Measurements from ENCODE around the gene FAM50B. TPM values are rescaled to one million over a fixed set of nuclear protein-coding genes. Genes with fewer than 3 reads are reported as not detected.

Gene FAM50B
- total and polyA plus RNA-seq, 2 donors (not counting 1 experiment from before 2014, with no cell fraction given), result 4.2 to 9.8 TPM

DNA sequence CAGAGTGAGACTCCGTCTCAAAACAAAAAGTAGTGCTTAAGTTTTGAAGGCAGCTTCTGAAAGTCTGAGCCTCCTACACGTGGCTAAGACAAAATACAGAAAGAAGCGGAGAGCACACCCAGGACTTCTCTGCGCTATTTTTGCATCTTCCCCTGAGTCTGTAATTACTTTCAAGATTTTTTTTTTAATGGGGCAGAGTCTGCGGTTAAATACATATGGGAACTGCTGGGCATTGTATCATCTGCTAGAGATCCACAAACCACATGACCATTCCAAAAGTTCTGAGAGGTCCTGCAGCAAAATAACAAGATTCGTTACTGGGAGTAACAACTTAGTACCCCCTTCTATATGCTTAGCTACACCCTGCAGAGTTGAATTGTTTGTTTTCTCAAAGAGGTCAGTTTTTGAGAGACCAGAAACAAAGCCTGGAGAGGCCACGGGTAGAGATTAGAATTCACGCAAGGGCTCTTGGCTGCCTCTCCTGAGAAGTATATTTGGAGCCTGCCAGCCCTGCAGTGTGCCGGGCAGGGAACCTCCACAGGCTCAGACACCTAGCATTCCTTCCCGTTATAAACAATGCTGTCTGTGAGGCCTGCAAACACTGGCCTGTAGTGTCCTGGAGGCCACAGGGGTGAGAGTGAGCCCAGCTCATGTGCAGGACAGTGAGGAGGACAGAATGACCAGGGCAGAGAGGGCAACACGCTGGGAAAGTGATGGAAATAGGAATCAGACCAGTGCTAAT is 48.2 kb upstream of the FAM50B start:
- H3K4me2 ChIP-seq (replicated peaks; ENCODE audit: low read depth, low read length, poor library complexity, severe bottlenecking), result no peak overlapping the region
- no peak overlapping the region for H3K9ac ChIP-seq (ENCODE audit: low read length)
- H3K9me3 ChIP-seq (ENCODE audit: control extremely low read depth in 1 of 3, control insufficient read depth in 2 of 3, insufficient read depth in 1 of 3, low read length in 2 of 3), result peaks cover 0 to 6% (median 0%) of the 10 kb centered on the region in 3 donors
- Mint-ChIP-seq H3K27ac (no peak overlapping the region), H3K27me3 (no peaks in the 10 kb centered on the region), H3K4me1 (peaks cover 46% of the 10 kb centered on the region), H3K9me3 (ENCODE audit: insufficient read depth) (no peaks in the 10 kb centered on the region), H3K4me3 (no peak overlapping the region)
- ChIA-PET CTCF (interaction anchor here (1.0 kb wide), 1 partner anchor 9 kb away, joined by 3 read pairs; no protein-coding TSS in a partner anchor), POLR2A (no interaction called here)
- no peaks in the 10 kb centered on the region for H3K36me3 ChIP-seq (replicated peaks in 1 of 2; ENCODE audit: control extremely low read depth in 1 of 2, control insufficient read depth in 1 of 2, extremely low read depth in 1 of 2, insufficient read depth in 2 of 2, low read length in 1 of 2)
- H3K4me3 ChIP-seq (ENCODE audit: control extremely low read depth in 1 of 5, extremely low read depth in 1 of 5, insufficient read depth in 1 of 5, low read depth in 2 of 5, low read length in 4 of 5), result no peak overlapping the region
- H3K79me2 ChIP-seq (ENCODE audit: control insufficient read depth, insufficient read depth, low read length), result no peaks in the 10 kb centered on the region
- ATAC-seq (ENCODE audit: low read depth) (no peak), DNase-seq (no peak)
- H3K27ac ChIP-seq (ENCODE audit: low read length in 2 of 2), result no peak overlapping the region
- TF ChIP-seq, protein P1, sequence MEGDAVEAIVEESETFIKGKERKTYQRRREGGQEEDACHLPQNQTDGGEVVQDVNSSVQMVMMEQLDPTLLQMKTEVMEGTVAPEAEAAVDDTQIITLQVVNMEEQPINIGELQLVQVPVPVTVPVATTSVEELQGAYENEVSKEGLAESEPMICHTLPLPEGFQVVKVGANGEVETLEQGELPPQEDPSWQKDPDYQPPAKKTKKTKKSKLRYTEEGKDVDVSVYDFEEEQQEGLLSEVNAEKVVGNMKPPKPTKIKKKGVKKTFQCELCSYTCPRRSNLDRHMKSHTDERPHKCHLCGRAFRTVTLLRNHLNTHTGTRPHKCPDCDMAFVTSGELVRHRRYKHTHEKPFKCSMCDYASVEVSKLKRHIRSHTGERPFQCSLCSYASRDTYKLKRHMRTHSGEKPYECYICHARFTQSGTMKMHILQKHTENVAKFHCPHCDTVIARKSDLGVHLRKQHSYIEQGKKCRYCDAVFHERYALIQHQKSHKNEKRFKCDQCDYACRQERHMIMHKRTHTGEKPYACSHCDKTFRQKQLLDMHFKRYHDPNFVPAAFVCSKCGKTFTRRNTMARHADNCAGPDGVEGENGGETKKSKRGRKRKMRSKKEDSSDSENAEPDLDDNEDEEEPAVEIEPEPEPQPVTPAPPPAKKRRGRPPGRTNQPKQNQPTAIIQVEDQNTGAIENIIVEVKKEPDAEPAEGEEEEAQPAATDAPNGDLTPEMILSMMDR (IDR thresholded peaks at IDR 0.05), result no peak
- TF ChIP-seq EZH2 (IDR thresholded peaks at IDR 0.05; ENCODE audit: borderline replicate concordance, insufficient read depth, low read depth, low read length, poor library complexity, severe bottlenecking), result no peak
- H3K27me3 ChIP-seq (replicated peaks in 1 of 4; ENCODE audit: control extremely low read depth in 1 of 4, control insufficient read depth in 3 of 4, insufficient read depth in 4 of 4, low read length in 3 of 4), result no peaks in the 10 kb centered on the region
- 83% methylated on average over 7 of the region's 11 CpGs for WGBS (ENCODE audit: insufficient coverage)
- H3K4me1 ChIP-seq (ENCODE audit: control insufficient read depth in 2 of 2, insufficient read depth in 2 of 2, low read length in 2 of 2), result peaks cover 16 to 22% of the 10 kb centered on the region in 2 donors
- intact Hi-C loops (cut with micrococcal nuclease), result loop anchor here (5.0 kb wide), 1 partner anchor 46 kb away; the partner anchor contains the start of gene FAM50B
- no peak overlapping the region for H2AFZ ChIP-seq (ENCODE audit: insufficient read depth, low read depth, low read length, poor library complexity, severe bottlenecking)
- no peaks in the 10 kb centered on the region for H4K20me1 ChIP-seq (ENCODE audit: control insufficient read depth, insufficient read depth, low read length, poor library complexity, severe bottlenecking)

DNA sequence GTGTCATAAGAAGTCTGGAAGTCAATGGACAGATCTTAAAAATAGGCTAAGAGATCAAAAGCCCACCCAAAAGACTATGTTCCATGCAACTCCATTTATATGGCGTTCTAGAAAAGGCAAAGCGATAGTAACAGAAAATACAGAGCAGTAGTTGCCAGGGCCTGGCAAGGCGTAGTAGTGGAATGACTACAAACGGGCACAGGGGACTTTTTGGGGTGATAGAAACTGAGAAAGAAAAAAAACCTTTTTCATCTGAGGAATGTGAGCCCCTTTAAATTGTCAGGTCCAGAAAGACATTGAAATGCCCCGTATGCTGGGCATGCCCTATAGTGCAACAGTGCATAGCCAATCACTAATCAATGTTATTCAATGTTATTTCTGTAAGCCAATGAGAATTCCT is 47.2 kb upstream of the FAM50B start:
- Histone ChIP-seq H3K79me2 (ENCODE audit: control insufficient read depth, insufficient read depth, low read length) (no peaks in the 10 kb centered on the region), H3K27me3 (replicated peaks in 1 of 4; ENCODE audit: control extremely low read depth in 1 of 4, control insufficient read depth in 3 of 4, insufficient read depth in 4 of 4, low read length in 3 of 4) (no peaks in the 10 kb centered on the region), H2AFZ (ENCODE audit: insufficient read depth, low read depth, low read length, poor library complexity, severe bottlenecking) (no peak overlapping the region), H3K9me3 (ENCODE audit: control extremely low read depth in 1 of 3, control insufficient read depth in 2 of 3, insufficient read depth in 1 of 3, low read length in 2 of 3) (peaks cover 0 to 6% (median 0%) of the 10 kb centered on the region in 3 donors), H3K36me3 (replicated peaks in 1 of 2; ENCODE audit: control extremely low read depth in 1 of 2, control insufficient read depth in 1 of 2, extremely low read depth in 1 of 2, insufficient read depth in 2 of 2, low read length in 1 of 2) (no peaks in the 10 kb centered on the region), H3K4me3 (ENCODE audit: control extremely low read depth in 1 of 5, extremely low read depth in 1 of 5, insufficient read depth in 1 of 5, low read depth in 2 of 5, low read length in 4 of 5) (no peak overlapping the region), H3K9ac (ENCODE audit: low read length) (no peak overlapping the region), H4K20me1 (ENCODE audit: control insufficient read depth, insufficient read depth, low read length, poor library complexity, severe bottlenecking) (no peaks in the 10 kb centered on the region), H3K27ac (ENCODE audit: low read length in 2 of 2) (no peak overlapping the region), H3K4me1 (ENCODE audit: control insufficient read depth in 2 of 2, insufficient read depth in 2 of 2, low read length in 2 of 2) (peaks cover 16 to 22% of the 10 kb centered on the region in 2 donors), H3K4me2 (replicated peaks; ENCODE audit: low read depth, low read length, poor library complexity, severe bottlenecking) (no peak overlapping the region)
- Mint-ChIP-seq H3K4me1 (peaks cover 46% of the 10 kb centered on the region), H3K4me3 (no peak overlapping the region), H3K27ac (peak overlapping the region; percentile 11), H3K27me3 (no peaks in the 10 kb centered on the region), H3K9me3 (ENCODE audit: insufficient read depth) (no peaks in the 10 kb centered on the region)
- ChIA-PET CTCF (no interaction called here), POLR2A (no interaction called here)
- WGBS (ENCODE audit: insufficient coverage), result 67% methylated on average over 4 of the region's 5 CpGs
- ATAC-seq (ENCODE audit: low read depth), result no peak
- TF ChIP-seq EZH2 (IDR thresholded peaks at IDR 0.05; ENCODE audit: borderline replicate concordance, insufficient read depth, low read depth, low read length, poor library complexity, severe bottlenecking), result no peak
- TF ChIP-seq, protein P1 (IDR thresholded peaks at IDR 0.05), result no peak
- intact Hi-C loops (cut with micrococcal nuclease), result loop anchor here (5.0 kb wide), 1 partner anchor 45 kb away; the partner anchor contains the start of gene FAM50B
- no peak for DNase-seq

Data from B cell (primary cell).